H1 (cell line): Measurements from ENCODE around the gene TSC22D3. TPM values are rescaled to one million over a fixed set of nuclear protein-coding genes. Genes with fewer than 3 reads are reported as not detected.

ENCODE experiments used
- CTCF ChIA-PET: fragments of 300-600 bp; sonication (Branson Sonifier 250); formaldehyde crosslinking; loops from one replicate; lab custom pipeline; 2021; ENCODE audit not compliant: partially characterized antibody; lab: Charles Lee
- POLR2A ChIA-PET: fragments of 300-600 bp; sonication (Branson Sonifier 250); formaldehyde crosslinking; loops from one replicate; lab custom pipeline; 2021; ENCODE audit warnings: inconsistent platforms; ENCODE audit not compliant: partially characterized antibody; lab: Charles Lee
- DNase-seq, 2 experiments: peaks; one replicate each; pipeline versions ENCODE4 v3.0.0 to v3.0.0-alpha.2; 2010 to 2022; ENCODE audit warnings: low spot score in 2 of 2, low read depth in 1 of 2, mixed read lengths in 1 of 2
- FAIRE-seq: peaks from 2 replicates; lab custom pipeline; 2011; peaks lifted over from hg19 to GRCh38; lab: Jason Lieb, UNC
- H2AFZ ChIP-seq: 2 replicates; pipeline ENCODE4 v1.8.1; 2012; ENCODE audit warnings: low read length, inconsistent platforms
- H2AK5ac ChIP-seq: 2 replicates; pipeline ENCODE4 v1.6.1; 2013; ENCODE audit warnings: low read depth, low read length
- H2BK120ac ChIP-seq: replicated peaks from 2 replicates; pipeline ENCODE3; 2013; ENCODE audit warnings: low read depth, low read length, inconsistent platforms
- H2BK12ac ChIP-seq: 2 replicates; pipeline ENCODE4 v1.6.1; 2013; ENCODE audit warnings: low read depth, low read length
- H2BK15ac ChIP-seq: 2 replicates; pipeline ENCODE4 v1.6.1; 2013; ENCODE audit warnings: low read length
- H2BK20ac ChIP-seq: 2 replicates; pipeline ENCODE4 v1.6.1; 2013; ENCODE audit warnings: low read length
- H2BK5ac ChIP-seq: 2 replicates; pipeline ENCODE4 v1.6.1; 2013; ENCODE audit warnings: low read depth, low read length
- H3K14ac ChIP-seq: 2 replicates; pipeline ENCODE4 v1.6.1; 2013; ENCODE audit warnings: inconsistent platforms; ENCODE audit not compliant: insufficient read length
- H3K18ac ChIP-seq: 2 replicates; pipeline ENCODE4 v1.6.1; 2013; ENCODE audit warnings: low read length; ENCODE audit errors: extremely low read depth
- H3K23ac ChIP-seq: 2 replicates; pipeline ENCODE4 v1.6.1; 2013; ENCODE audit warnings: inconsistent platforms; ENCODE audit not compliant: insufficient read length
- H3K23me2 ChIP-seq: 2 replicates; pipeline ENCODE4 v1.6.1; 2013; ENCODE audit warnings: low read depth, low read length
- H3K27ac ChIP-seq: 2 replicates; pipeline ENCODE4 v1.6.1; 2011; ENCODE audit warnings: low read depth, low read length, inconsistent platforms
- H3K27me3 ChIP-seq, 4 experiments: replicated peaks in 1 of 4; 1 replicate in 1 of 4; 2 replicates in 3 of 4; pipeline versions ENCODE4 v1.6.1 to v1.8.1; 2011 to 2013; ENCODE audit warnings: low read length in 3 of 4, mild to moderate bottlenecking in 3 of 4, inconsistent platforms in 2 of 4, mixed read lengths in 2 of 4, moderate library complexity in 1 of 4; ENCODE audit not compliant: control insufficient read depth in 3 of 4, insufficient read depth in 3 of 4; ENCODE audit errors: extremely low read depth in 1 of 4
- H3K36me3 ChIP-seq, 4 experiments: 2 replicates each; pipeline versions ENCODE4 v1.6.1 to v1.8.1; 2011 to 2013; ENCODE audit warnings: mild to moderate bottlenecking in 4 of 4, low read length in 3 of 4, moderate library complexity in 2 of 4, control low read depth in 1 of 4, inconsistent platforms in 1 of 4; ENCODE audit not compliant: insufficient read depth in 4 of 4, control insufficient read depth in 2 of 4
- H3K4ac ChIP-seq: replicated peaks from 2 replicates; pipeline ENCODE3; 2013; ENCODE audit warnings: low read length, low read depth, mixed read lengths, inconsistent platforms; ENCODE audit not compliant: insufficient read length
- H3K4me1 ChIP-seq, 4 experiments: replicated peaks in 1 of 4; 1 replicate in 1 of 4; 2 replicates in 3 of 4; pipeline versions ENCODE4 v1.6.1 to v1.8.1; 2011 to 2013; ENCODE audit warnings: low read length in 3 of 4, inconsistent platforms in 2 of 4, mixed read lengths in 1 of 4; ENCODE audit not compliant: insufficient read depth in 4 of 4, control insufficient read depth in 3 of 4
- H3K4me2 ChIP-seq, 2 experiments: 2 replicates each; pipeline versions ENCODE4 v1.6.1 to v1.8.1; 2011 to 2013; ENCODE audit warnings: low read depth in 2 of 2, low read length in 2 of 2, control low read depth in 1 of 2, inconsistent platforms in 1 of 2, mild to moderate bottlenecking in 1 of 2; ENCODE audit not compliant: insufficient read depth in 1 of 2
- H3K4me3 ChIP-seq, 4 experiments: fragments of 200-600, 300-600 bp in 1 of 4; sonication (generic), shearing (Covaris generic), sonication (Bioruptor Twin) in 1 of 4; 2 replicates each; pipeline versions ENCODE4 v1.5.1 to v1.8.1; 2011 to 2016; ENCODE audit warnings: low read length in 4 of 4, low read depth in 3 of 4, control low read depth in 2 of 4, inconsistent platforms in 2 of 4, mild to moderate bottlenecking in 2 of 4, mixed read lengths in 1 of 4, moderate library complexity in 1 of 4; ENCODE audit not compliant: insufficient read depth in 2 of 4; ENCODE audit errors: extremely low read depth in 1 of 4
- H3K56ac ChIP-seq: replicated peaks from 2 replicates; pipeline ENCODE3; 2013; ENCODE audit warnings: low read depth, mild to moderate bottlenecking, mixed read lengths, low read length, inconsistent platforms; ENCODE audit not compliant: insufficient read length
- H3K79me1 ChIP-seq: 2 replicates; pipeline ENCODE4 v1.6.1; 2013; ENCODE audit warnings: low read depth, low read length, control low read depth
- H3K79me2 ChIP-seq, 2 experiments: 2 replicates each; pipeline versions ENCODE4 v1.6.1 to v1.8.1; 2012 to 2013; ENCODE audit warnings: low read length in 2 of 2, mild to moderate bottlenecking in 2 of 2, inconsistent platforms in 1 of 2; ENCODE audit not compliant: insufficient read depth in 2 of 2, control insufficient read depth in 1 of 2
- H3K9ac ChIP-seq, 4 experiments: replicated peaks in 1 of 4; 1 replicate in 1 of 4; 2 replicates in 3 of 4; pipeline versions ENCODE4 v1.6.1 to v1.8.1; 2011 to 2013; ENCODE audit warnings: low read depth in 3 of 4, low read length in 3 of 4, control low read depth in 2 of 4, mild to moderate bottlenecking in 2 of 4, moderate library complexity in 2 of 4, inconsistent platforms in 1 of 4; ENCODE audit errors: extremely low read depth in 1 of 4
- H3K9me3 ChIP-seq, 2 experiments: 2 replicates each; pipeline versions ENCODE4 v1.6.1 to v1.8.1; 2012 to 2013; ENCODE audit warnings: mild to moderate bottlenecking in 2 of 2, moderate library complexity in 2 of 2, control low read depth in 1 of 2, inconsistent platforms in 1 of 2, low read depth in 1 of 2, low read length in 1 of 2, mixed read lengths in 1 of 2; ENCODE audit not compliant: insufficient read depth in 2 of 2
- H4K20me1 ChIP-seq, 2 experiments: replicated peaks in 1 of 2; 2 replicates each; pipeline versions ENCODE3 to v1.8.1; 2011 to 2013; ENCODE audit warnings: inconsistent platforms in 2 of 2, low read length in 2 of 2, mild to moderate bottlenecking in 1 of 2; ENCODE audit not compliant: insufficient read depth in 2 of 2, control insufficient read depth in 1 of 2
- H4K5ac ChIP-seq: 2 replicates; pipeline ENCODE4 v1.6.1; 2013; ENCODE audit warnings: low read length, low read depth, mixed read lengths, inconsistent platforms; ENCODE audit not compliant: insufficient read length
- H4K8ac ChIP-seq: 2 replicates; pipeline ENCODE4 v1.8.0; 2013; ENCODE audit warnings: mild to moderate bottlenecking, moderate library complexity, low read length, inconsistent platforms; ENCODE audit not compliant: insufficient read depth; ENCODE audit errors: extremely low read depth
- H4K91ac ChIP-seq: replicated peaks from 2 replicates; pipeline ENCODE3; 2013; ENCODE audit warnings: low read length, mixed read lengths, inconsistent platforms; ENCODE audit not compliant: insufficient read length
- KDM1A ChIP-seq: fragments of 200-600, 300-600 bp; sonication (generic); IDR thresholded peaks from 2 replicates; pipeline ENCODE4 v1.7.1; 2016; ENCODE audit warnings: mild to moderate bottlenecking, low read length, borderline replicate concordance
- POU5F1 ChIP-seq: IDR thresholded peaks from 2 replicates; pipeline ENCODE4 v1.6.1; 2011; ENCODE audit warnings: low read depth, mild to moderate bottlenecking, low read length, moderate library complexity
- SAP30 ChIP-seq: fragments of 300-600 bp; sonication (generic); IDR thresholded peaks from 2 replicates; pipeline ENCODE4 v1.7.1; 2012; ENCODE audit warnings: low read length, moderate library complexity, mild to moderate bottlenecking, inconsistent platforms; ENCODE audit not compliant: insufficient read depth, insufficient replicate concordance
- SP1 ChIP-seq: IDR thresholded peaks from 2 replicates; pipeline ENCODE4 v1.6.1; 2011; ENCODE audit warnings: low read depth, low read length
- ZNF274 ChIP-seq: IDR thresholded peaks from 2 replicates; pipeline ENCODE4 v1.7.0; 2012; ENCODE audit warnings: low read length, borderline replicate concordance; ENCODE audit errors: extremely low read depth
- WGBS, 2 experiments: shearing (Covaris generic) in 1 of 2; methylation state at CpG; one replicate each; pipeline versions ENCODE4 v1.1.6 to v1.1.7; 2013 to 2015; ENCODE audit warnings: low lambda C conversion rate in 2 of 2, mixed read lengths in 2 of 2, inconsistent platforms in 1 of 2, low coverage in 1 of 2, missing lambda C conversion rate in 1 of 2; ENCODE audit not compliant: insufficient replicate concordance in 2 of 2, insufficient coverage in 1 of 2, insufficient read length in 1 of 2; ENCODE audit errors: extremely low coverage in 1 of 2, missing lambda C conversion rate in 1 of 2; 5-methylcytosine and 5-hydroxymethylcytosine counted together
- polyA plus RNA-seq, 7 experiments: library from polyadenylated mRNA; depleted of rRNA in 3 of 7; stranded (reverse) in 5 of 7; unstranded in 2 of 7; fragments of >200 nt in 5 of 7; fragments of 200-250 nt in 2 of 7; gene quantifications; 1 replicate in 5 of 7; 2 replicates in 1 of 7; 4 replicates in 1 of 7; pipeline versions ENCODE4 v1.2.1 to v1.2.3, GENCODE V29; 2011 to 2013; ENCODE audit warnings: missing spikeins in 2 of 7, mixed read lengths in 2 of 7
- total RNA-seq: library from RNA; stranded (reverse); fragmentation: NEBNext Ultra II Directional; extraction: Animal tissue kit (Norgen Biotek cat#: 25700); gene quantifications from 2 replicates; pipeline ENCODE4 v1.2.1, GENCODE V29; 2021
- TF ChIP-seq, protein P1 (sequence below), 3 experiments: IDR thresholded peaks; 1 replicate in 2 of 3; 2 replicates in 1 of 3; pipeline versions ENCODE4 v1.5.1 to v1.6.1; 2011; ENCODE audit warnings: low read length in 3 of 3, mild to moderate bottlenecking in 3 of 3, inconsistent platforms in 2 of 3, low read depth in 1 of 3, moderate library complexity in 1 of 3; ENCODE audit not compliant: insufficient read depth in 1 of 3; ENCODE audit errors: control extremely low read depth in 1 of 3

Gene TSC22D3
- total and polyA plus RNA-seq, 2 of the 8 experiments (the other 6 are each of a cell fraction or from before 2014, with no cell fraction given) = 7.6 to 12.9 TPM

DNA sequence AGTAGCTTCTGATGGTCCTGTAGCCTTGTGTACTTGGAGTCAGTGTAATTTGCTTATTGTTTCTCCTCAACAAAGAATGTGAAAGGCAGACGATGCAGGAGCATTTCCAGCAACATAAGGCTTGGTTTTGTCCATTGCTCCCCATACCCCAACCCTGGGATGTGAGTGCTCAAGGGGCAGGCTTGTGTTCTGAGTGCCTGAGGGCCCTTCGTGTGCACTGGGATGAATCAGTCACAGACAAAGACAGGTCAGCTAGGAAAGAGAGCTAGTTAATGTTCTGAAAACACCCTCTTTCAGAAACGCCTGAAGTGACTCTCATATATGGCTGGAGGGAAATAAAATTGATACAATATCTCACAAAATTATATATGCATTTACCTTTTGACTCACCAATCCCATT, 88.1 kb downstream of the TSC22D3 start:
- Histone ChIP-seq H3K56ac (no peak overlapping the region), H3K4ac (no peak overlapping the region), H3K4me2 (no peak overlapping the region), H3K79me2 (no peaks in the 10 kb centered on the region), H3K14ac (no peak overlapping the region), H2BK20ac (no peak overlapping the region), H3K9ac (no peak overlapping the region), H2AFZ (no peak overlapping the region), H3K23me2 (no peaks in the 10 kb centered on the region), H4K5ac (no peak overlapping the region), H3K18ac (no peak overlapping the region), H3K4me3 (no peak overlapping the region), H4K8ac (no peak overlapping the region), H4K91ac (no peak overlapping the region), H3K79me1 (no peaks in the 10 kb centered on the region), H3K27me3 (no peaks in the 10 kb centered on the region), H2BK12ac (no peak overlapping the region), H3K4me1 (no peaks in the 10 kb centered on the region), H3K36me3 (no peaks in the 10 kb centered on the region), H2BK120ac (no peak overlapping the region), H4K20me1 (no peaks in the 10 kb centered on the region), H2AK5ac (no peak overlapping the region), H3K9me3 (no peaks in the 10 kb centered on the region), H2BK15ac (no peak overlapping the region), H3K27ac (no peak overlapping the region), H3K23ac (no peak overlapping the region), H2BK5ac (no peak overlapping the region)
- 83% methylated on average over 3 of the region's 3 CpGs; no CpG with 5 or more reads in 1 of the 2 experiments for WGBS, 2 experiments
- TF ChIP-seq POU5F1 (no peak), SP1 (no peak), ZNF274 (no peak), SAP30 (no peak), KDM1A (no peak)
- TF ChIP-seq, protein P1, sequence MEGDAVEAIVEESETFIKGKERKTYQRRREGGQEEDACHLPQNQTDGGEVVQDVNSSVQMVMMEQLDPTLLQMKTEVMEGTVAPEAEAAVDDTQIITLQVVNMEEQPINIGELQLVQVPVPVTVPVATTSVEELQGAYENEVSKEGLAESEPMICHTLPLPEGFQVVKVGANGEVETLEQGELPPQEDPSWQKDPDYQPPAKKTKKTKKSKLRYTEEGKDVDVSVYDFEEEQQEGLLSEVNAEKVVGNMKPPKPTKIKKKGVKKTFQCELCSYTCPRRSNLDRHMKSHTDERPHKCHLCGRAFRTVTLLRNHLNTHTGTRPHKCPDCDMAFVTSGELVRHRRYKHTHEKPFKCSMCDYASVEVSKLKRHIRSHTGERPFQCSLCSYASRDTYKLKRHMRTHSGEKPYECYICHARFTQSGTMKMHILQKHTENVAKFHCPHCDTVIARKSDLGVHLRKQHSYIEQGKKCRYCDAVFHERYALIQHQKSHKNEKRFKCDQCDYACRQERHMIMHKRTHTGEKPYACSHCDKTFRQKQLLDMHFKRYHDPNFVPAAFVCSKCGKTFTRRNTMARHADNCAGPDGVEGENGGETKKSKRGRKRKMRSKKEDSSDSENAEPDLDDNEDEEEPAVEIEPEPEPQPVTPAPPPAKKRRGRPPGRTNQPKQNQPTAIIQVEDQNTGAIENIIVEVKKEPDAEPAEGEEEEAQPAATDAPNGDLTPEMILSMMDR (IDR thresholded peaks at IDR 0.05; ENCODE audit: control extremely low read depth in 1 of 3, insufficient read depth in 1 of 3, low read depth in 1 of 3, low read length in 3 of 3) = no peak
- no peak for DNase-seq
- POLR2A ChIA-PET = no interaction called here
- no peak for FAIRE-seq
- CTCF ChIA-PET = interaction anchor here (1.1 to 1.8 kb wide), 4 partner anchors 10 to 29 kb away, joined by 5 to 9 read pairs (median 8); no protein-coding TSS in a partner anchor
